AG10803 (cell line): ENCODE results near the gene GMDS.

Experiments
- DNase-seq: peaks from one replicate; pipeline ENCODE4 v3.0.0; 2010; ENCODE audit warnings: low read depth
- H3K4me3 ChIP-seq: 2 replicates; pipeline ENCODE4 v1.5.1; 2011; ENCODE audit warnings: mild to moderate bottlenecking, low read length, control low read depth
- CTCF ChIP-seq: conservative IDR thresholded peaks from 2 replicates; pipeline ENCODE4 v1.5.1; 2011; ENCODE audit warnings: mild to moderate bottlenecking, low read length, control low read depth, inconsistent platforms

Gene GMDS

GRCh38 chr6:1869308-1869707, 376.1 kb downstream of the GMDS start:
- no peak overlapping the region for H3K4me3 ChIP-seq
- no peak for TF ChIP-seq CTCF
- no peak for DNase-seq

- no peak for TF ChIP-seq CTCF
- no peak for DNase-seq
- H3K4me3 ChIP-seq = no peak overlapping the region
These were observed 376.7 kb downstream of the GMDS start for GRCh38 chr6:1868561-1869261.

- DNase-seq = no peak
- no peak overlapping the region for H3K4me3 ChIP-seq
- TF ChIP-seq CTCF = no peak
These were observed 378.2 kb downstream of the GMDS start for GRCh38 chr6:1867197-1867596.

GRCh38 chr6:1865585-1865984, 379.8 kb downstream of the GMDS start:
- TF ChIP-seq CTCF = no peak
- no peak overlapping the region for H3K4me3 ChIP-seq
- DNase-seq = no peak

- TF ChIP-seq CTCF = no peak
These were observed 380.9 kb downstream of the GMDS start for GRCh38 chr6:1864496-1864895.

DNA sequence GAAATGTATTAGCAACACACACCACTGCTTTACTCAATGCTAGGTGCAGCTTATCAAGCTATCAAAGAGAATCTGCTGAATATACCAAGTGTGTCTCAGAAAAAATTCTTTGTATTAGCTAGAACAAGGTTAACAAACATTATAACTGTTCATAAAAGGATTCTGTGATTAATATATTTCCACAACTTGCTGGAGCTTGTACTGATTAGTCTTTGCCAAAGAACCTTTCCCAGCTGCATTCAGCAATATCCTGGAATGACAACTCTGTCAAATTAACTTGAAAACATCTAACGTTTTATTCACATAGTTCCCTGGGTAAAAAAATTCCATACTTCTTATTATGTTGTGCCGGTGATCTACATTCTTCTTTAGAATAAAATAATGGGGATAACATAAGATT, 383.0 kb downstream of the GMDS start:
- no peak for TF ChIP-seq CTCF
- no peak overlapping the region for H3K4me3 ChIP-seq
- no peak for DNase-seq

More at GRCh38 chr6:1864496-1864895, 380.9 kb downstream of the GMDS start:
- no peak for DNase-seq
- no peak overlapping the region for H3K4me3 ChIP-seq

GRCh38 chr6:1860756-1861348, 384.6 kb downstream of the GMDS start:
- no peak overlapping the region for H3K4me3 ChIP-seq
- TF ChIP-seq CTCF = no peak
- no peak for DNase-seq
